ENCODE measurements around the gene OR51B5. TPM values are rescaled to one million over a fixed set of nuclear protein-coding genes. Genes with fewer than 3 reads are reported as not detected.

OR51B5 gene
- total and polyA plus RNA-seq, 2 of the 13 experiments (the other 11 are each of a cell fraction or from before 2014, with no cell fraction given), result 0.16 to 0.18 TPM

- no peak for TF ChIP-seq HNF4G (IDR thresholded peaks at IDR 0.05; ENCODE audit: borderline replicate concordance, low read depth, low read length)
- no peak for TF ChIP-seq HNF4G (CRISPR knock-in tag; IDR thresholded peaks at IDR 0.05; ENCODE audit: borderline replicate concordance, low read depth)
- no peak for TF ChIP-seq USF2 (IDR thresholded peaks at IDR 0.05; ENCODE audit: low read depth, low read length)
- TF ChIP-seq USF2 (CRISPR knock-in tag; IDR thresholded peaks at IDR 0.05; ENCODE audit: borderline replicate concordance), result no peak
- no peak for TF ChIP-seq AGO2 (optimal IDR thresholded peaks at IDR 0.05; ENCODE audit: low read depth, low read length)
- TF ChIP-seq, protein P1, sequence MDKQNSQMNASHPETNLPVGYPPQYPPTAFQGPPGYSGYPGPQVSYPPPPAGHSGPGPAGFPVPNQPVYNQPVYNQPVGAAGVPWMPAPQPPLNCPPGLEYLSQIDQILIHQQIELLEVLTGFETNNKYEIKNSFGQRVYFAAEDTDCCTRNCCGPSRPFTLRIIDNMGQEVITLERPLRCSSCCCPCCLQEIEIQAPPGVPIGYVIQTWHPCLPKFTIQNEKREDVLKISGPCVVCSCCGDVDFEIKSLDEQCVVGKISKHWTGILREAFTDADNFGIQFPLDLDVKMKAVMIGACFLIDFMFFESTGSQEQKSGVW (CRISPR knock-in tag; IDR thresholded peaks at IDR 0.05; ENCODE audit: borderline replicate concordance), result no peak
- TF ChIP-seq CENPX (CRISPR knock-in tag; IDR thresholded peaks at IDR 0.05), result no peak
- no peak for TF ChIP-seq ZNF276 (CRISPR knock-in tag; IDR thresholded peaks at IDR 0.05; ENCODE audit: low read depth)
These were observed 5.3 kb upstream of the OR51B5 start (continued) for GRCh38 chr11:5348551-5349194.

All from HepG2 (cell line).